Fibroblast of mammary gland (primary cell): ENCODE results near the gene SLC9A4.

Source experiments
- DNase-seq: peaks from one replicate; pipeline ENCODE4 v3.0.0-alpha.2; 2010; ENCODE audit warnings: low read depth
- H3K4me3 ChIP-seq: 2 replicates; pipeline ENCODE4 v1.5.1; 2011; ENCODE audit warnings: low read depth, mild to moderate bottlenecking, low read length, moderate library complexity; ENCODE audit not compliant: control insufficient read depth
- CTCF ChIP-seq: conservative IDR thresholded peaks from 2 replicates; pipeline ENCODE4 v1.5.1; 2011; ENCODE audit warnings: low read depth, low read length, inconsistent platforms; ENCODE audit not compliant: control insufficient read depth, insufficient read depth

The SLC9A4 gene

GRCh38 chr2:102513355-102513939 is 40.4 kb downstream of the SLC9A4 start:
- no peak for TF ChIP-seq CTCF
- no peak for DNase-seq
- H3K4me3 ChIP-seq = no peak overlapping the region

- DNase-seq = peak; percentile 87
- no peak overlapping the region for H3K4me3 ChIP-seq
- TF ChIP-seq CTCF = no peak
These were observed 41.2 kb downstream of the SLC9A4 start for GRCh38 chr2:102514061-102514785.

- no peak overlapping the region for H3K4me3 ChIP-seq
- TF ChIP-seq CTCF = no peak
- DNase-seq = no peak
These were observed 42.8 kb downstream of the SLC9A4 start for GRCh38 chr2:102515851-102516250.

- TF ChIP-seq CTCF = no peak
- DNase-seq = no peak
- no peak overlapping the region for H3K4me3 ChIP-seq
These were observed 45.1 kb downstream of the SLC9A4 start for GRCh38 chr2:102518170-102518569.

- peak; percentile 48 for DNase-seq
- no peak overlapping the region for H3K4me3 ChIP-seq
- peak; percentile 79 for TF ChIP-seq CTCF
These were observed 47.0 kb downstream of the SLC9A4 start for GRCh38 chr2:102520009-102520408.

GRCh38 chr2:102520801-102521200 is 47.8 kb downstream of the SLC9A4 start:
- no peak overlapping the region for H3K4me3 ChIP-seq
- no peak for TF ChIP-seq CTCF
- DNase-seq = no peak
